Gastroesophageal sphincter (tissue), 3 donors: ENCODE data around the gene SH3PXD2A.

Experiments used
- CTCF ChIP-seq, 4 experiments: fragments of 200-600 bp in 2 of 4; fragments of 450-650 bp in 2 of 4; sonication (generic) in 1 of 4; IDR thresholded peaks; one replicate each; pipeline ENCODE4 v1.5.1; 2017 to 2019; ENCODE audit warnings: antibody characterized with exemption in 4 of 4, mild to moderate bottlenecking in 2 of 4, moderate library complexity in 2 of 4
- EP300 ChIP-seq: sonication (generic); formaldehyde crosslinking; IDR thresholded peaks from one replicate; pipeline ENCODE4 v1.6.1; 2017; ENCODE audit warnings: antibody characterized with exemption, mild to moderate bottlenecking
- POLR2A ChIP-seq, 2 donors: fragments of 450-650 bp; IDR thresholded peaks; one replicate each; pipeline ENCODE4 v1.6.1; 2017; ENCODE audit warnings: antibody characterized with exemption in 2 of 2, mild to moderate bottlenecking in 2 of 2, moderate library complexity in 1 of 2
- POLR2AphosphoS5 ChIP-seq: sonication (generic); formaldehyde crosslinking; IDR thresholded peaks from one replicate; pipeline ENCODE4 v1.6.1; 2017; ENCODE audit warnings: antibody characterized with exemption

GRCh38 chr10:103722632-103723031, 132.7 kb downstream of the SH3PXD2A start:
- TF ChIP-seq CTCF (IDR thresholded peaks at IDR 0.05) (no peak), POLR2AphosphoS5 (no peak), POLR2A (IDR thresholded peaks at IDR 0.05) (no peak), EP300 (no peak)
